Fibroblast of villous mesenchyme (primary cell): Measurements from ENCODE around the gene NXPH4. TPM values are rescaled to one million over a fixed set of nuclear protein-coding genes. Genes with fewer than 3 reads are reported as not detected.

Experiments used
- DNase-seq: peaks from one replicate; pipeline ENCODE4 v3.0.0-alpha.2; 2010; ENCODE audit warnings: low read depth
- H3K4me3 ChIP-seq: 2 replicates; pipeline ENCODE4 v1.5.1; 2011; ENCODE audit warnings: low read depth, mild to moderate bottlenecking, low read length
- CTCF ChIP-seq: IDR thresholded peaks from 2 replicates; pipeline ENCODE4 v1.5.1; 2012; ENCODE audit warnings: low read depth, mild to moderate bottlenecking, low read length; ENCODE audit not compliant: insufficient read depth
- total RNA-seq: library from RNA; depleted of rRNA; stranded (reverse); fragments of >200 nt; gene quantifications from 2 replicates; pipeline ENCODE4 v1.2.3, GENCODE V29; 2012

NXPH4 gene
- total RNA-seq, 1 donor: 1.3 TPM

- TF ChIP-seq CTCF: no peak
- DNase-seq: no peak
- no peak within 1 kb of the TSS for H3K4me3 ChIP-seq
Observed at GRCh38 chr12:57250956-57251355, 34.4 kb downstream of the NXPH4 start, which contains the start of gene STAC3. Gene STAC3, minus strand, starts transcription at chr12:57251187. Its CDS starts 1,551 bp downstream, at chr12:57249636.

GRCh38 chr12:57254506-57255280 lies 38.1 kb downstream of the NXPH4 start:
- no peak for DNase-seq
- no peak for TF ChIP-seq CTCF
- H3K4me3 ChIP-seq: no peak overlapping the region

GRCh38 chr12:57255916-57256315 lies 39.3 kb downstream of the NXPH4 start:
- no peak overlapping the region for H3K4me3 ChIP-seq
- no peak for TF ChIP-seq CTCF
- DNase-seq: no peak

- no peak overlapping the region for H3K4me3 ChIP-seq
- TF ChIP-seq CTCF: no peak
- peak; percentile 82 for DNase-seq
Observed at GRCh38 chr12:57258977-57259970, 42.7 kb downstream of the NXPH4 start.

GRCh38 chr12:57260366-57260765 lies 43.8 kb downstream of the NXPH4 start:
- TF ChIP-seq CTCF: no peak
- H3K4me3 ChIP-seq: no peak overlapping the region
- DNase-seq: no peak

GRCh38 chr12:57261428-57261865 lies 44.9 kb downstream of the NXPH4 start:
- TF ChIP-seq CTCF: no peak
- no peak for DNase-seq

More at GRCh38 chr12:57261428-57261865, 44.9 kb downstream of the NXPH4 start:
- H3K4me3 ChIP-seq: no peak overlapping the region
